ENCODE results near the gene VWA5B1.

Gene VWA5B1

GRCh38 chr1:20336105-20336605, 45.5 kb downstream of the VWA5B1 start:
- peaks cover 26% of the 10 kb centered on the region for H3K27me3 Mint-ChIP-seq (ENCODE audit: low read depth, poor library complexity)
- no peak for DNase-seq
- no peak for TF ChIP-seq CTCF (IDR thresholded peaks at IDR 0.05)
- no peaks in the 10 kb centered on the region for H3K36me3 Mint-ChIP-seq (ENCODE audit: low read depth)
- no peak overlapping the region for H3K4me3 Mint-ChIP-seq
- peaks cover 4% of the 10 kb centered on the region for H3K9me3 Mint-ChIP-seq
- no peak overlapping the region for H3K27ac Mint-ChIP-seq
- H3K4me1 Mint-ChIP-seq = peaks cover 14% of the 10 kb centered on the region

GRCh38 chr1:20337581-20337980, 46.9 kb downstream of the VWA5B1 start:
- no peak overlapping the region for H3K4me3 Mint-ChIP-seq
- DNase-seq = no peak
- H3K36me3 Mint-ChIP-seq (ENCODE audit: low read depth) = no peaks in the 10 kb centered on the region
- no peak overlapping the region for H3K27ac Mint-ChIP-seq
- no peak for TF ChIP-seq CTCF (IDR thresholded peaks at IDR 0.05)
- peaks cover 4% of the 10 kb centered on the region for H3K9me3 Mint-ChIP-seq
- H3K27me3 Mint-ChIP-seq (ENCODE audit: low read depth, poor library complexity) = peaks cover 32% of the 10 kb centered on the region
- H3K4me1 Mint-ChIP-seq = peaks cover 14% of the 10 kb centered on the region

GRCh38 chr1:20339811-20340457, 49.3 kb downstream of the VWA5B1 start:
- TF ChIP-seq CTCF (IDR thresholded peaks at IDR 0.05) = no peak
- H3K4me3 Mint-ChIP-seq = no peak overlapping the region
- no peaks in the 10 kb centered on the region for H3K36me3 Mint-ChIP-seq (ENCODE audit: low read depth)
- peaks cover 26% of the 10 kb centered on the region for H3K4me1 Mint-ChIP-seq
- H3K9me3 Mint-ChIP-seq = no peaks in the 10 kb centered on the region
- peak; percentile 31 for DNase-seq
- H3K27ac Mint-ChIP-seq = no peak overlapping the region
- peaks cover 38% of the 10 kb centered on the region for H3K27me3 Mint-ChIP-seq (ENCODE audit: low read depth, poor library complexity)

- peaks cover 28% of the 10 kb centered on the region for H3K27me3 Mint-ChIP-seq (ENCODE audit: low read depth, poor library complexity)
Measured at GRCh38 chr1:20342294-20343148, 51.8 kb downstream of the VWA5B1 start.

GRCh38 chr1:20343149-20343937, 52.7 kb downstream of the VWA5B1 start:
- no peak for TF ChIP-seq CTCF (IDR thresholded peaks at IDR 0.05)
- Mint-ChIP-seq H3K9me3 (peaks cover 7% of the 10 kb centered on the region), H3K36me3 (ENCODE audit: low read depth) (no peaks in the 10 kb centered on the region), H3K4me1 (peaks cover 30% of the 10 kb centered on the region), H3K27ac (no peak overlapping the region), H3K4me3 (peak overlapping the region; percentile 74), H3K27me3 (ENCODE audit: low read depth, poor library complexity) (peaks cover 31% of the 10 kb centered on the region)
- DNase-seq = peak; percentile 93

More at GRCh38 chr1:20342294-20343148, 51.8 kb downstream of the VWA5B1 start:
- DNase-seq = no peak
- Mint-ChIP-seq H3K4me1 (peaks cover 26% of the 10 kb centered on the region), H3K9me3 (peaks cover 7% of the 10 kb centered on the region), H3K4me3 (no peak overlapping the region), H3K27ac (no peak overlapping the region), H3K36me3 (ENCODE audit: low read depth) (no peaks in the 10 kb centered on the region)
- TF ChIP-seq CTCF (IDR thresholded peaks at IDR 0.05) = no peak

All from nephron progenitor cell (in vitro differentiated cells).